ENCODE results near the gene IL17RD. TPM values are rescaled to one million over a fixed set of nuclear protein-coding genes. Genes with fewer than 3 reads are reported as not detected.

The IL17RD gene
- total and polyA plus RNA-seq, 2 experiments from 2014 or later = 10.7 to 104 TPM

- no peak for TF ChIP-seq ZNF462 (CRISPR knock-in tag; IDR thresholded peaks at IDR 0.05)
Measured at GRCh38 chr3:57120040-57120439, 45.1 kb downstream of the IL17RD start (continued).

- ATAC-seq (no peak), DNase-seq (ENCODE audit: low spot score) (no peak)
- peaks cover 28% of the 10 kb centered on the region for H3K36me3 Mint-ChIP-seq (ENCODE audit: low read depth)
- Histone ChIP-seq H4K20me1 (replicated peaks; ENCODE audit: insufficient read depth) (0 out of 2 replicates have a peak, but pooled peaks cover 7% of the 10 kb centered on the region), H3K79me2 (replicated peaks; ENCODE audit: insufficient read depth) (peaks cover 32% of the 10 kb centered on the region), H3K9me2 (ENCODE audit: insufficient read depth) (no peaks in the 10 kb centered on the region), H3F3A (replicated peaks; ENCODE audit: low read depth) (no peaks in the 10 kb centered on the region), H3K36me3 (ENCODE audit: insufficient read depth) (peaks cover 3% of the 10 kb centered on the region; the same call in 1 of the 2 replicates), H3K4me3 (no peak overlapping the region), H3K4me1 (ENCODE audit: insufficient read depth) (peaks cover 44% of the 10 kb centered on the region), H2AFZ (no peak overlapping the region), H3K27ac (ENCODE audit: low read depth) (peak overlapping the region; percentile 27; the same call in 1 of the 2 replicates), H3K27me3 (ENCODE audit: insufficient read depth) (no peaks in the 10 kb centered on the region), H3K4me2 (peak overlapping the region; percentile 19)
- H3K4me1 Mint-ChIP-seq = peaks cover 56% of the 10 kb centered on the region
- H3K9me3 Mint-ChIP-seq = no peaks in the 10 kb centered on the region
- H3K27me3 Mint-ChIP-seq (ENCODE audit: insufficient read depth, low read depth, poor library complexity) = no peaks in the 10 kb centered on the region
- no peak overlapping the region for H3K4me3 Mint-ChIP-seq
- peak overlapping the region; percentile 16 for H3K27ac Mint-ChIP-seq
- no peak for TF ChIP-seq ZNF114 (CRISPR knock-in tag; IDR thresholded peaks at IDR 0.05)
- TF ChIP-seq CREB1 (CRISPR knock-in tag; IDR thresholded peaks at IDR 0.05; ENCODE audit: low read depth) = no peak
- TF ChIP-seq, protein P1, sequence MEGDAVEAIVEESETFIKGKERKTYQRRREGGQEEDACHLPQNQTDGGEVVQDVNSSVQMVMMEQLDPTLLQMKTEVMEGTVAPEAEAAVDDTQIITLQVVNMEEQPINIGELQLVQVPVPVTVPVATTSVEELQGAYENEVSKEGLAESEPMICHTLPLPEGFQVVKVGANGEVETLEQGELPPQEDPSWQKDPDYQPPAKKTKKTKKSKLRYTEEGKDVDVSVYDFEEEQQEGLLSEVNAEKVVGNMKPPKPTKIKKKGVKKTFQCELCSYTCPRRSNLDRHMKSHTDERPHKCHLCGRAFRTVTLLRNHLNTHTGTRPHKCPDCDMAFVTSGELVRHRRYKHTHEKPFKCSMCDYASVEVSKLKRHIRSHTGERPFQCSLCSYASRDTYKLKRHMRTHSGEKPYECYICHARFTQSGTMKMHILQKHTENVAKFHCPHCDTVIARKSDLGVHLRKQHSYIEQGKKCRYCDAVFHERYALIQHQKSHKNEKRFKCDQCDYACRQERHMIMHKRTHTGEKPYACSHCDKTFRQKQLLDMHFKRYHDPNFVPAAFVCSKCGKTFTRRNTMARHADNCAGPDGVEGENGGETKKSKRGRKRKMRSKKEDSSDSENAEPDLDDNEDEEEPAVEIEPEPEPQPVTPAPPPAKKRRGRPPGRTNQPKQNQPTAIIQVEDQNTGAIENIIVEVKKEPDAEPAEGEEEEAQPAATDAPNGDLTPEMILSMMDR (conservative IDR thresholded peaks at IDR 0.05; ENCODE audit: low read depth in 2 of 2) = no peak
- TF ChIP-seq EZH2phosphoT487 (IDR thresholded peaks at IDR 0.05; ENCODE audit: unreplicated experiment) = no peak
- no peak for TF ChIP-seq JUNB (IDR thresholded peaks at IDR 0.05; ENCODE audit: unreplicated experiment)
- TF ChIP-seq ETS1 (IDR thresholded peaks at IDR 0.05) = no peak
- no peak for TF ChIP-seq POLR2AphosphoS5 (IDR thresholded peaks at IDR 0.05; ENCODE audit: low read depth)
- no peak for TF ChIP-seq STAT1 (IDR thresholded peaks at IDR 0.05; ENCODE audit: unreplicated experiment)
Measured at GRCh38 chr3:57118254-57118653, 46.9 kb downstream of the IL17RD start.
